ENCODE measurements around the gene BCL7B.
A peak's percentile ranks its signal among the peaks of the same experiment; 100 is the strongest.
"Not testable (repeated sequence)": the region's sequence is repeated elsewhere in the genome, so short reads cannot be mapped to it uniquely, and the experiment has no call there.

BCL7B gene

DNA sequence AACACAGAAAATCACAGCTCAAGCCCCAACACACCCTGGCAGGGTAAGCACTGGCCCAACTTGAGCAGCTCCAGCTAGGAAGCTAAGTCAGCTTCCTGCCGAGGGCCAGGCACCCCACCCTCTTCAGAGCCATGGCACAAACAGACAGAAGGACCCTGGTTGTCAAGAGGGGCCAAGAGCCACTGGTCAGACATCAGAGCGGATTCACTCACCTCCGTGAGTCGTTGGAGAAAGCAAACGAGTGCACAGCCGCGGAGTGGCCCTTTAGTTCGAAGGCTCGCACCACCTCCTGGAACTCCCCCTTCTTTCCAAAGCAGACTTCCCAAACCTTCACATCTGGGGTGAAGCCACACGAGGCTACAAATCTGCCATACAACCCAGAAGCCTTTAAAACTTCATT lies 13.5 kb upstream of the BCL7B start:
- no peak for DNase-seq

DNA sequence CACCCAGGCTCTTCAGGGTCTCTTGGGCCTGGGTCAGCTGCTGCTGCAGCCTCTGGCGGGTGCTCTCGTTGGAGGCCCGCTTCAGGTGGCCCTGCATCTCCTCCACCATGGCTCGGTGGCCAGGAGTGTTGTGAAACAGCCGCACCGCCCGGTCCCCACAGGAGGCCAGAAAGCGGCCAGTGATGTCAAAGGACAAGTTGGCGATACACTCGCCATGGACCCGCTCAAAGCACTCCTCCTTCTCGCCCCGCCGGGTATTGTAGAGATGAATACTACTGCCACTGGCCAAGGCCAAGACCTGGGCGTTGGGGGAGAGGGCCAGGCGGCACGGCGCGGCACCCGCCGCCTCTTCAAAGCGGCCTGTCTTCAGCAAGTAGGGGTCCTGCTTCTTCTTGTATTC lies 13.0 kb upstream of the BCL7B start:
- no peak for DNase-seq

DNA sequence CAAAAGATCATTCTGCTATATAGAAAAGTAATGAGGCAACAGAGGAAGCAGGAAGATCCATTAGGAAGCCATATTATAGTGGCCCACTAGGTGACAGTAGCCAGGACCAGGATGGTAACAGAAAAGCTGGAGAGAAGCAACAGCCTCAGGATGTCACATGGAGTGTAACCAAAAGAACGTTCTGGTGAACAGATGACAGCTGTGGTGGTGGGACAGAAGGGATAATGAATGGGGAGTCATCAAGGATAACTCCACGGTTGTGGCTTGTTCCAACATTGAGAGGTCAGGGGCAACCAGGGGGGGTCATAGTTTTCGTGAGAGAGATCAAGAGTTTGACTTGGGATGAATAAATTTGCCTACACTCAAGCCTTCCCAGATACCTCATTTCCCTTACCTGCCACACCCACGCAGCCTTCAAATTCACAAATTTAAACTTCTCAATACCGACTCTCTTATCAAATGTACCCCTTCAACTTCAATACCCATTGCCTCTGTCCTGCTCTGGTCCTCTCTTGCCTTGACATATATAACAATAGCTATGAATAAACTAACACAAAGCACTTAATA lies 11.6 kb upstream of the BCL7B start:
- DNase-seq, result no peak

DNA sequence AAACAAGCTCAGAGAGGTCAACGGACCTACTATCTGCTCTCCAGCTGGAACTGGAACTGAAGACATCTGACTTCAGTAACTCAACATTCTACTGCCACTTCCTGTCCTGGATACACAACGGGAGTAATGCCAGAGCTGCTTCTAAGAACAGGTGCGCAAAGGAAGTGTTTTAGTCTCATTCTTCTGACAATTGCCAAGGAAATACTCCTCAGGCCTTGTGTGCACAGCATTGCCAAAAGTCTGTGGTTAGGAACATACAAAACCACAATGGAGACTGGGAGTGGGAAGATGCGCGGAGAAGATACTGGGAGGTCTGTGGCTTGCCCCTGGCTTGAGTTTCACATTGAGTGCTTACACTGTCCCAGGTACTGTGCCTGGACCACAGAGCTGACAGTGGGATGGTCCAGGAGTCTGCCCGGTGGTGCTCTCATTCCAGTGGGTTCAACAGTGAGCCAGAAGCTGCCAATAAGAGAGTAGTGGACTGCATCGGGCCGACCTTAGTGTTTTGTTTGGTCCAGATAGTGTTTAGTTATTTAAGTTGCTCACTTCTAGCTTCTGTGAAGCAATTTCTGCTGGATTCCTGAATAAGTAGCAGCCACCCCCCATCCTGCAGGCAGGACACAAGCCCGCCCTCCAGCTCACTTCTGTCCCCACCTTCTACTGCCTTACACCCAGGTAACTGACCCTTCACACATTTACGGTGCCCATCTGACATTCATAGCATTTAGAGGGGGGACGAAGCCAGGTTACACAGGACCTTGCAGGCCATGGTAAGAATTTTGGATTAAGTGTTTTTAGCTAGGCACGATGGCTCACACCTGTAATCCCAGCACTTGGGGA lies 10.6 kb upstream of the BCL7B start:
- no peak for DNase-seq

DNA sequence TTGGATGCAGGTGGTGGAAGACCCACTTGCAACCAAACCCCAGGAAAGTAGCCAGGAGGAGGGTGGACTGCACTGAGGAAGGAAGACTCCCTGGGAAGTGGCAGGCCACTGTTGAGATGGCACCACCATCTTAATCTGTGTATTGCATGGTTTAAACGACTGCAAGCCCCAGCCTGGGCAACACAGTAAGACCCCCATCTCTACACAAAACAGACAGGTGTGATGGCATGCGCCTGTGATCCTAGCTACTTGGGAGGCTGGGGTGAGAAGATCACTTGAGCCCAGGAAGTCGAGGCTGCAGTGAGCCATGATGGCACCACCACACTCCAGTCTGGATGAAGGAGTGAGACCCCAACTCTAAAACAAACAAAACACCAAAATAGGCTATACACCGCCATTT lies 9.7 kb upstream of the BCL7B start:
- no peak for DNase-seq

DNA sequence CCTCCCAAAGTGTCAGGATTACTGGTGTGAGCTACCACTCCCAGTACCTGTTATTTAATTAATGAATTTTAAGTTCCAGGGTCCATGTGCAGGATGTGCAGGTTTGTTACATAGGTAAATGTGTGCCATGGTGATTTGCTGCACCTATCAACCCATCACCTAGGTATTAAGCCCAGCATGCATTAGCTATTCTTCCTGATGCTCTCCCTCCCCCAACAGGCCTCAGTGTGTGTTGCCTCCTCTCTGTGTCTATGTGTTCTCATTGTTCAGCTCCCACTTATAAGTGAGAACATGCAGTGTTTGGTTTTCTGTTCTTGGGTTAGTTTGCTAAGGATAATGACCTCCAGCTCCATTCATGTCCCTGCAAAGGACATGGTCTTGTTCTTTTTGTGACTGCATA lies 8.9 kb upstream of the BCL7B start:
- DNase-seq, result not testable (repeated sequence)

DNA sequence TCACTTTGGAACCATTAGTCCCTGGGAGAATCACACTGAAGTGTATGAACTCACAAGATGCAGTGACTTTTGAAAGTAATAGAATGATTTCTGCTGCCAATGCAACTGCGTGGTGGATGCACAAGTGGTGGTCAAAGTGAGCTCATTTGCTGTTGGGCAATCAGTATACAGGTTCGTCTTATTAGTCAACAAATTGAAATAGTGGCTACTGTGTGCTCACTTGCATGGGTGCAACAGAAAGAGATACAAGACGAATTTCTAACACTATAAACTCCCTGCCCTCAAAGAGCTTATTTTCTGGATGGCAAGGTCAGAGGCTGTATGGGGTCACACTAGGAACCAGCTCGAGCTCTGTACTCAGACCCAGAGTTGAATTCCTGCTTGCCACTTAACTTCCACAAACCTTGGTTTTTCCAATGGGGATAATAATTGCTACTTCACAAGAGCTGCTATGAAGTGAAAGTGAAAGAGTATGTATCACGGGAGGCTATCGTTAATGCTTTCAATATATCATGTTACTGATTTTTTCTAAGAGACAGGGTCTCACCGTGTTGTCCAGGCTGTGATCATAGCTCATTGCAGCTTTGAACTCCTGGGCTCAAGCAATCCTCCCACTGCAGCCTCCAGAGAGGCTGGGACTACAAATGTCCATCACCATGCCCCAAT lies 8.3 kb upstream of the BCL7B start:
- no peak for DNase-seq

DNA sequence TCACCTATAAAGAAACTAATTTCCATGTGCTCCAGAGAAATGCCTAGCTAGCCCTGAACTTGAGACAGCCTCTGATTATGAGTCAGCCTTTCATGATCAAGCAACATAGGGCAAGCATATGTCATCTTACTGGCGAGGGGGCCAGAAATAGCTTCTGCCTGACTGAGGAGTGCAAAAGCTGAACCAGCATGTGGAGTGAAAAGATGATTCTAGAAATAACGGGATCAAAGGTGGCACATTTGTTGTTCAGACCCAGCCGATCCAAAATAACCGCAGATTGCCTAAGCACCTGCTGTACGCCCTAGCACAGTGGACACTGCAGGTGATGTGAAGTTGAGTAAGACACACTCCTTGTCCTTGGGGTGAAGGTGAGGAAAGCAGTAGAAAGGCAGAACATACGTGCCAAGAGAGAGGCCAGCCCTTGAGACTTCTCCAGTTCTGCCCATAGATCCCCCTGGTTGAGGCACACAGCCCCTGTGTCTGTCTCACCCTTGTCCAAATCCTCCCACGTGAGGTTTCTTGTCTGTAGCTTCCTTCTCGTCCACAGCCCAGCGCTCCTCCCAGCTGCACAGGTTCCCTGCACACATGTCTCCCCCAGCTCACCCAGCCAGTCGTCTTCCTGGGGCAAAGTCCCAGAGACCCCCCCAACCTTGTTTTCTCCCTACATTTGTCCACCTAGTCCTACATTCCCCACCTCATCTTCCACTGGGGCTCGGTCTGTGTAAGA lies 2.8 kb upstream of the BCL7B start:
- peak; percentile 66 for DNase-seq

DNA sequence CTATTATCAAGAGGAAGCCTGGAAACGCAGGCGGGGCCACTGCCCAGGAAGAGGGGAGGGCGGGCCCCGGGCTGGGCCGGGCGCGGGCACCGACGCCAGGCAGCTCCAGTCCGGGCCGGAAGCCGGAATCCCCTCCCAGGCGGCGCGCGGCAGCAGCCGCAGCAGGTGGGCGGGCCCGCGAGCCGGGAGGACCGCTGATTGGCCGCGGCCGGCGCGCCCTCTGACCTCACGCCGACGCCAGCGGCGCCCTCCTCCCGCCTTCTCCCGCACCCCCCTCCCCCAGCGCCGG lies 438 bp downstream of the BCL7B start:
- peak; percentile 89 for DNase-seq

DNA sequence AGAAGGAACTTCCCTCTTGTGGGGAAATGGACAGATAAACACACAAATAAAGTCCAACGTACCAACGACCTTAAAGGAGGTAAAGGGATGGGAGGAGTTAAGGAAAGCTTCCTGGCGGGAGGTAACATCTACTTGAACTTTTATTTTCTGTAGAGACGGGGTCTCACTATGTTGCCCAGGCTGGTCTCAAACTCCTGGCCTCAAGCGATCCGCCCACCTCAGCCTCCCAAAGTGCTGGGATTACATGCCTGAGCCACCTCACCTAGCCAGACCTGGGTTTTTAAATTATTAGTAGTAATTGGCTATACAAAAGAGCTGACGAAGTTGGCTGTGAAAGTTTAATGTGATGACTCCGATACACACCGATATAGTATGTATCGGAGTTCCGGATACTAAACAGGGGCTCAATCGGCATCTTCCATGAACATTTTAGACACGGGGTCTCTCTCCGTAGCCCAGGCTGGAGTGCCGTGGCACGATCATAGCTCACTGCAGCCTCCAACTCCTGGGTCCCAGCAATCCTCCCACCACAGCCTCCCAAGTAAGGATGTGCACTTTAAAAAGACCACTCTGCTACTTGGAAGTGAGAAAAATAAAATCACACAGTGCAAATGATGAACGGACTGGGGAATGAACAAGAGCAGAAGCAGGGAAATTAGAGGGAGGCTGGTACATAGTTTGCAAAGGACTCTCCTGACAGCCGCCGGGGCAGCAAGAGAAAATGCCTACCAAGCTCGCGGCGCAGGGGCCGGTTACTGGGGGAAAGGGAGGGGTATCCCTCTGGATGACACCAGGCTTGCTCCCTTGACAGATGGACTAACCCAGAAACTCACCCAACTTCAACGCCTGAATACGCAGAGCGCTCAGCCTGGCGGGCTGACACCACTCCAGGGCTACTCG lies 1.0 kb downstream of the BCL7B start:
- DNase-seq, result no peak

DNA sequence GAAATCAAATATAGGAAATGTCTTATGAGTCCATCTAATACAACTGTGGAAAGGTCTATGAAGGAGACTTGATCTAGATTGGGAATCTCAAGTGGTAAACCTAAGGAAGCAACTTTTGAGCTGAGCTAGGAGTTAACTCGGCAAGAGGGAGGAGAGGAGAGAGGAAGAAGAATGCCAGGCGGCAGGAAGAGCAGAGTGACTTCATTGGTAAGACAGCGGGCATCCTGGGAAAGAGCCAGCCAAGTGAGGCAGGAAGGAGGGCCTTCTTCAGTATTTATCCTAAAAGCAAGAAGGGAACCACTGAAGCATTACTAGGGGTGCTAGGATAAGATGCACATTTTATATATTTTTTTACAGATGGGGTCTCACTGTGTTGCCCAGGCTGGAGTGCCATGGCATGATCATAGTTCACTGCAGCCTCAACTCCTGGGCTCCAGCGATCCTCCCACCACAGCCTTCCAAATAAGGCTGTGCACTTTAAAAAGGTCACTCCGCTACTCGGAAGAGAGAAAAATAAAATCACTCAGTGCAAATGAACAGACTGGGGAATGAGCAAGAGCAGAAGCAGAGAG lies 2.0 kb downstream of the BCL7B start:
- no peak for DNase-seq

DNA sequence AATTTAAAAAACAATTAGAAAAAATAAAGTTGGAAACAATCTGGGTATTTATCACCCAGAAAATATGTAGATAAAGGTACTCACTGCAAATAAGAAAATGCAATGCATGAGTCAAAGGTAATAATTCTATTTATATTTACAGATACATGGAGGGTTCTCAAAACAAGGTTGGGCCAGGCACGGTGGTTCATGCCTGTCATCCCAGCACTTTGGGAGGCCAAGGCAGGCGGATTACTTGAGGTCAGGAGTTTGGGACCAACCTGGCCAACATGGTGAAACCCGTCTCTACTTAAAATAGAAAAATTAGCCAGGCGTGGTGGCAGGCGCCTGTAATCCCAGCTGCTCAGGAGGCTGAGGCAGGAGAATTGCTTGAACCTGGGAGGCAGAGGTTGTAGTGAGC lies 7.4 kb downstream of the BCL7B start:
- not testable (repeated sequence) for DNase-seq

DNA sequence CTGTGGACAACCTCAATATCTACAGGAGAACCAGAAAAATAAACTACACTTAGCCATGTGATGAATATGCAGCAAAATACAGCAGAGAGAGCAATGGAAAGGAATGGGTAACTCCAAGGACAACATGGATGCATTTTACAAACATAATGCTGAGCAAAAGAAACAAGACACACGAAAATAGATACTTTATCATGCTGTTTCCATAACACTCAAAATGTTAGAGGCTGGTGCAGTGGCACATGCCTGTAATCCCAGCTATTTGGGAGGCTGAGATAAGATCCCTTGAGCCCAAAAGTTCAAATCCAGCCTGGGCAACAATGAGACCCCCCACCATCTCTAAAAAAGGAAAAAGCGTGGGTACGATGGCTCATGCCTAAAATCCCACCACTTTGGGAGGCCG lies 8.3 kb downstream of the BCL7B start:
- no peak for DNase-seq

DNA sequence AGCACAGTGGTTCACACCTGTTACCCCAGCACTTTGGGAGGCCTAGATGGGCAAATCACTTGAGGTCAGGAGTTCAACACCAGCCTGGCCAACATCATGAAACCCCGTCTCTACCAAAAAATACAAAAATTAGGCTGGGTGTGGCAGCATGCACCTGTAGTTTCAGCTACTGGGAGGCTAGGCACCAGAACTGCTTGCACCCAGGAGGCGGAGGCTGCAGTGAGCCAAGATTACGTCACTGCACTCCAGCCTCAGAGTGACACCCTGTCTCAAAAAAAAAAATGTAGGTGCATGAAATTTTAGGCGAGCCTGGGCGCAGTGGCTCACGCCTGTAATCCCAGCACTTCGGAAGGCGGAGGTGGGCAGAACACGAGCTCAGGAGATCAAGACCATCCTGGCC lies 9.6 kb downstream of the BCL7B start:
- no peak for DNase-seq

DNA sequence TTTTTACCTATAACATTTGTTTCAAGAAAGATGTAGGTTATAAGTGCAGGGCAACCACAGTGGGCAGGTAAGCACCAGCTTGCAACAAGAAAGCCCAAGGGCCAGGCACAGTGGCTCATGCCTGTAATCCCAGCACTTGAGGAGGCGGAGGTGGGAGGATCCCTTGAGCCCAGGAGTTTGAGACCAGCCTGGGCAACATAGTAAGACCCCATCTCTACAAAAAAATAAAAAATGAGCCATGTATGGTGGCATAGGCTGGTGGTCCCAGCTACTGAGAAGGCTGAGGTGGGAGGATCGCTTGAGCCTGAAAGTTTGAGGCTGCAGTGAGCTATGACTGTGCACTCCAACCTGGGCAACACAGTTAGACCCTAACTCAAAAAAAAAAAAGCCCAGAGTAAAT lies 12.8 kb downstream of the BCL7B start:
- no peak for DNase-seq

DNA sequence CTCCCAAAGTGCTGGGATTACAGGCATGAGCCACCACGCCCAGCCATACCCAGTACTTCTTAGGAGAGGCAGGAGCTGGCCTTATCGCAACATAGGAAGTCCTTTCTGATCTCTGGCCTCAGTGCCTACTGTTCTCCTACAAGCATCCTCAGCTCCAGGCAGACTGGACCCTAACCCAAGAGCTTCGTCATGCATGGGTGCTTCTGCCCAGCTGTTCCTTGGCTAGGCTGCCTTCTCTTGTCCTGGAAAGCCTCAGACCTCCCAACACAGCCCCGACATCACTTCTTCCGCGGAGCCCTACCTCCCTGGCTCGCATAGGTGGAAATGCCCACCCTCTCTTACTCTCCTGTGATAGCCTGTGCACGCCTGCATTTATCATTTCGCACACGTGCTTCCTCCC lies 15.8 kb downstream of the BCL7B start:
- no peak for DNase-seq

DNA sequence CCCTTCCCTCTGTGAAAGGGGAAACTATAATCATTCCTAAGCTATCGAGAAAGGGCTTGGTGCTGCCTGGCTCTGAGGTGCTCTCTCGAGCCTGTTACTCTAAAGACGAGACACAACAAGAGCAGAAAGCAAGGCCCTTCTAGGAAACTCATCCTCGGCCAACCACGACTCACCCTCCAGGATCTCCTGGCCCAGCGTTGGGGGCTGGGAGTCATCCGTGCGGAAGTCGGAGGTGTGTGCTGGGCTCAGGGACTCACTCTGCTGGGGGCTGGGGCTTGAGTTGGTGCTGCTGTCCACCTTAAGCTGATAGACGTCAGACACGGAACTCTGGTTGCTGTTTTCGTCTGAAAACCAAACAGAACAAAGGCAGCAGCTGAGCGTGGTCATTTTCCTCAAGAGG lies 17.8 kb downstream of the BCL7B start:
- no peak for DNase-seq

DNA sequence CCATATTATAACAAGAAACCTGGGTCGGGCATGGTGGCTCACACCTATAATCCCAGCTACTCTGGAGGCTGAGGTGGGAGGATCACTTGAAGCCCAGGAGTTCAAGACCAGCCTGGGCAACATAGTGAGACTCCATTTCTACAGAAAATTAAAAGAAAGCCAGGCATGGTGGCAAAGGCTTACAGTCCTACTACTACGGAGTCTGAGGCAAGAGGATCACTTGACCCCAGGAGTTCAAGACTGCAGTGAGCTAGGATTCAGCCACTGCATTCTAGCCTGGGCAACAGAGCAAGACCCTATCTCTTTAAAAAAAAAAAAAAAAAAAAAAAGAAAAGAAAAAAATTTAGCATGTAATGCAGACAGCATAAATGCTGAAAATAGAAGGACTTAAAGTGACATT lies 19.0 kb downstream of the BCL7B start:
- not testable (repeated sequence) for DNase-seq

DNA sequence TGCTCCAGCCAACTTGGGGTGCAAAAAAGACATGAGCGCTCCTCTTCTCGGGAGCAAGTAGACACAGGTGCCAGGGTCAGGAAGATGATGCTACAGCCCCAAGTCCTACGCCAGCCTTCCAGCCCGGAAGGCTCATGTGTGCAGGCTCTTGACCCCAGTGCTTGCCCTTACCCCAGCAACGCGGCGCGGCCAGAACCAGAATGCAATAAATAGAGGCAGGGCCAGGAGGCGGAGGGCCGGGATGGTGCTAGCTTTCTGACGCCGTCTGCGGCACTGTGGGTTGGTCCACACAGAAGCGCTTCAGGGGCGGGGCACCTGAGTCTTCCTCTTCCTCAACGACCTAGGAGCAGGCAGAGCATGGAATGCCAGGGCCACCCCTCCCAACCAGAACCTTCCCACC lies 20.4 kb downstream of the BCL7B start:
- DNase-seq, result no peak

DNA sequence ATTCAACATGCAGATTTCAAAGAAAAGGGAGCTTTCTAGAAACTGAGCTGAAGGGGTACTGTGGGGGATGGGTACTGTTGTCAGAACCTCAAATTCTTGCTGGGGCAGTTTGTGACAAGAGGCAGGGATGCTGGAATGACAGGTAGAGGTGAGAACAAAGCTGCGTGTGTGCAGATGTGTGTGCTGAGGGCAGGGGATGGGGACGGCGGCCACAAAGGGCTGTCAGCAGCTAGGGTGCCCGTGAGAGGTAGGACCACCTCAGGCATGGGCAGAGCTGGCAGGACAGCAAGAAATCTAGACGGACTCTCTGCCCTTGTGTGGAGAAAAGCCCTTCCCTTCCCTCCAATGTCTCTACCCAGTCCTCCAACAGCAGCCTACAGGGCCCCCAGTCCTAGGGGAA lies 21.0 kb downstream of the BCL7B start:
- DNase-seq, result no peak

DNA sequence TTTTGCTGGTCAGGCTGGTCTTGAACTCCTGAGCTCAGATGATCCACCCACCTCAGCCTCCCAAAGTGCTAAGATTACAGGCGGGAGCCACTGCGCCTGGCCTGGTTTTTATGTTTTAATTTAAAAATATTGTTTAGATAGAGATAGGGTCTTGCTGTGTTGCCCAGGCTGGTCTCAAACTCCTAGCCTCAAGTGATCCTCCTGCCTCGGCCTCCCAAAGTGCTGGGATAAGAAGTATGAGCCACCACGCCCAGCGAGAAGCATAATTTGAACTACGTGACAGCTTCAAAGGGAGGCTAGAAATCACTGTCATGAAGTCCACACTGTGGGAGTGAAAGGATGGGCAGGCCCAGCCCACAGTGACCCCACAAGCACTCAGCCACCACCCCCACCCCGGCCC lies 21.6 kb downstream of the BCL7B start:
- not testable (repeated sequence) for DNase-seq

DNA sequence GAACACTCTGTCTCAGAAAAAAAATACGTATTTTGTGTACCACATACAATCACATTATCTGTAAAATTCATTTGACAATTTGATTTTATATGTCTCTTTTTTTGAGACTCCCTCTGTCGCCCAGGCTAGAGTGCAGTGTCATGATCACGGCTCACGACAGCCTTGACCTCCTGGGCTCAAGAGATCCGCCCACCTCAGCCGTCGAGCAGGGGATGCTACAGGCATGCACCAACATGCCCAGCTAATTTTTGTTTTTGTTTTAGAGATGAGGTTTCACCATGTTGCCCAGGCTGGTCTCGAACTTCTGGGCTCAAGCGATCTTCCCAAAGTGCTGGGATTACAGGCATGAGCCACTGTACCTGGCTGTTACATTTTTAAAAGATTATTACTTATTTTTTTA lies 23.7 kb downstream of the BCL7B start:
- DNase-seq, result peak; percentile 14
